Measurements from ENCODE around the gene ZNF710.

The ZNF710 gene

DNA sequence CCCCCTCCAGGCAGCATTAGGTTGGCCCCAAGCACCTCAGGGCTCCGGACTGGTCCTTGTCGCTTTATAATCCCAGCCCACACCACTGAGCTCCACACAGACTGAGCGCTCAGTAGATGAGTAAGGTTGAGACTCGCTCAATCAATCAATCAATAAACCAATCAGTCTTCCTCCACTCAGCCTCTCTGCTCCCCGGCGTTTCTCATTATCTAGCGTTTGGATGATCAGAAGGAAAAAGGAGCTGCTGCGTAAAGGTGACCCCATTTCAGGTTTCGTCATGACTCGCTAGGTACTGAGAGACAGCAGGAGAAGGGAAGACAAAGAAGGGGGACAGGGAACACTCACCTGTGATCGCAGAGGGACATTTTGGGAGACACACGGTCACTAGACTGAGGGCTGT, 41.2 kb downstream of the ZNF710 start:
- no peak for DNase-seq

DNA sequence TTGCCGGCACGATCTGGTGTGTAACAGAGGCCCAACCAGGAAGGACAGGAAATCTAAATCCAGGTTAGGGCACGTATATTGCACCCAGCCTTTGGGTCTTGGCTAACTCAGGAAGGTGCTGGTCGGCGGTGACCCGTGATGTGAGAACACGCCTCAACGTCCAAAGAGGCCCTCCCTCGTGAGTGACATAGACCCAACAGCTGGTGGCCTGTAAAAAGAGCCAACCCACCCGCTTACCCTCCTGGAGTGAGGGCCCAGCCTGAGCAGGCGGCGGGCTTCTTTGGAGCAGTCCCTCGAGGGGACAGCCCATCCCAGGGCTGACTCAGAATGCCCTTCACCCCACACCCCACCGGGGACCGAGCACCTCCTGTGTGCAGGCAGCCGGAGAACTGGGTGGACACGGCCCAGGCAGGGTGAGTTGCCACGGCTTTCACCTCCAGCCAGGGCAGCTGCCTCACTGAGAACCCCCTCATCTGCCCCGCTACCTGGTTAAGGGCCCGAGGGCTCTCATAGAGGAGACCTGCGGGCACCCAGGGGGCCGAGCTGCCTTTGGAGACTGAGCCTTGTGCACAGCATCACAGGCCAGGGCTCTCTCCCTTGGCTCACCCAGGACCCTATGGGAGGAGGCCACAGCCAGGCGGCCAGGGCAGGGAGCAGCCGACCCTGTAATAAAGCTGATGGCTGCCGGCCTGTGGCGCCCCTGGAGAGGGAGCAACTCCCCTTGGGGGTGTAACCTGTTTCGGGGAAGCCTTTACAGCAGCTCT, 41.8 kb downstream of the ZNF710 start:
- DNase-seq = no peak

- DNase-seq = no peak
Observed at GRCh38 chr15:90043530-90044010, 42.4 kb downstream of the ZNF710 start.

DNA sequence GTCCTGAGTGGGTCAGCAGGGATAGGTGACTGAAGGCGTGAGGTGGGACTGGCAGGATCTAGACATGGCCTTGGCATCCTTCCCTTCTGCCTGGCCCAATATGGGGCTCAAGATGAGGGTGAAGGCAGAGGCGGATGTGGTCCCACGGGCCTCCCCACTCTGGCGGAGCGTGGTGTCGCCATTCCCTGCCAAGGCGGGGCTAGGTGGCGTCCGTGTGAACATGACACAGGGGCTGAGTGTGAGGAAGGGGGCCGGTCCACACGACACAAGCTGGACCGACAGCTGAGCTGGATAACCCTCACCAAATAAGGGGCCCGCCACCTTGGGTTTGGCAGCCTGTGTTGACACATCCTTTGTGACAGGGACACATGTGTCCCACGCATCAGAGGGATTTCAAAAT, 43.1 kb downstream of the ZNF710 start:
- no peak for DNase-seq

DNA sequence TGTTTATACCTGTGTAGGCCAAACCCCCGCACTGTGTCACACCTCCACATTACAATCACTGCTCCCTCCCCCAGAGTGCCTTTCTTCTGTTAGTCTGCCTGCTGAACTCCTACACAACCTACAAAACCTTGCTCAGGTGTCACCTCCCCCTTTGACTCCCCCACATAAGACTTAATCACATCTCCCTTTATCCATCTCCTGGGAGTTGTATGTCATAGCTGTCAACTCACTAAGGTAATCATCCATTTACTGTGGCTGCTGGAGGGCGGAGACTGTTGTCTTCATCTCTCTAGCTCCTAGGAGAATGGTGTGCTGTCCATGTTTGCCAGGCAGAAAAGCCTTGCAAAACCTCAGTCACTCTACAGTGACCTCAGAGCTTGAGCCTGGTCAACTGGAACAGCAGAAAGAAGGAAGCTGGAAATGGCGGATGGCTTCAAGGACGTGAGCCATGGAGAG, 43.8 kb downstream of the ZNF710 start:
- no peak for DNase-seq

DNA sequence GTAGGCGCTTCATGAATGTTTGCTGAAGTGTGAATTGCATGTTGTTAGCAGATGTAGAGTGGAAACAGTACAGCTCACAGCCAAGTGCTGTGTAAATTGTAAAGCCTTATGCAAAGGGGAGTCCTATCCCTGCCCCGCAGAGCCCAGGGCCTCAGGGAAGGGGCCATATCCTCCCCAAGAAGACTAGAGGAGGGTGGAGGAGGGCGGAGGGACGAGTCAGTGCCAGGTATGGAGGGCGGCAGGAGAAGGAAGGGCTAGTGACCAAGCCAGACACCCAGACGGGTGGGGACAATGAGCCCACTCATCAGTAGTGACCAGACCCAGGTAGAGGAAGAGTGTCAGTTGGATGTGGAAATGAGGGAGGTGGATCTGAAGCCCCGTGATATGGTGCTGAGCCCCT, 45.2 kb downstream of the ZNF710 start:
- no peak for DNase-seq

DNA sequence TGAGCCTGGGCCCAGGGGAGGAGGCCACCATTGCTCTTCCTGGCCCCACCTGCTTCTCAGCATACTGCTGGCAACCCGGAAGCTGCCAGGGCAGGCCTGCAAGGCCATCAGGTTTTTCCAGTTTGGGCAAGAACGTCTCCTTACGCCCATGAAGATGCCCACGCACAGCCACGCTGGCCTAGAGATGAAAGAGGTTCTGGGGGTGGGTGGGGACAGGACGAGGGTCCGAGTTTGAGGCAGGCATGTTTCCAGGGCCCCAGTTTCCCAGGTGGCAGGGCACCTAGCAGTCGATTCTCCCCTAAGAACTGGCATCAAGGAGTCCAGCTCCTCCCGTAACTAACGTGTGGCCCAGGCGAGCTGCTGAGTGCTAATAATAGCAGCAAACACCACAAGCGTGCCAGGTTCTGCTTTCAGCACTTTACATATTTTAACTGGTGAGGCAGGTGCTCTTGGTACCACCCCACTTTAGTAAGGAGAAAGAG, 45.8 kb downstream of the ZNF710 start:
- DNase-seq = no peak

DNA sequence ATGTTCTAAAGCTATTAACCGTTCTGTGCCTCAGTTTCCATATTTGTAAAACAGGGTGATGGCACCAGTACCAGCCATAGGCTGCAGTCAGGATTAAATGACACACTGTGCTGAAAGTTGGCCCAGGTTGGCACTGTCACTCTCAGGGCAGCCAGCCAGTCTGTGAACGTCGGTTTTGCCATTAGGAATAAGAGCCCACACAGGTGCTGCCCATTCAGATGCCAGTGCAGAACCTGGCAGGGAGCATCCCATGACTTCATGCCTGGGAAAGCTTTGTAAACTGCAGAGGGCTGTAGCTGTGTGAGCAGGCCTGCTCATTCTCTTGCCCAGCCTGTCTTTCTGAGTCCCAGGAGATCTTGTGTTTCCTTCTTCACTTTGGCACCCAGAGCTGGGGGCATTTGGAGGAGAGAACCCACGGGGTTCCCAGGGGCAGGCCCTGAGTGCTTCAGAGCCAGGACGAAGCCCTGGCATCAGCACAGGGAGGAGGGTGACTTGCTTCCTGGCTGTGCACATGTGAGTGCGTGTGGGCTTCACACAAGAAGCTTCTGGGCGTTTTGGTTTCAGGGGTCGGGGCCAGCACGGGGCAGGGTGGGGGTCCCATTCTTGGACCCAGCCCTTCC, 46.9 kb downstream of the ZNF710 start:
- no peak for DNase-seq

GRCh38 chr15:90049030-90049429, 47.9 kb downstream of the ZNF710 start:
- DNase-seq = no peak

DNA sequence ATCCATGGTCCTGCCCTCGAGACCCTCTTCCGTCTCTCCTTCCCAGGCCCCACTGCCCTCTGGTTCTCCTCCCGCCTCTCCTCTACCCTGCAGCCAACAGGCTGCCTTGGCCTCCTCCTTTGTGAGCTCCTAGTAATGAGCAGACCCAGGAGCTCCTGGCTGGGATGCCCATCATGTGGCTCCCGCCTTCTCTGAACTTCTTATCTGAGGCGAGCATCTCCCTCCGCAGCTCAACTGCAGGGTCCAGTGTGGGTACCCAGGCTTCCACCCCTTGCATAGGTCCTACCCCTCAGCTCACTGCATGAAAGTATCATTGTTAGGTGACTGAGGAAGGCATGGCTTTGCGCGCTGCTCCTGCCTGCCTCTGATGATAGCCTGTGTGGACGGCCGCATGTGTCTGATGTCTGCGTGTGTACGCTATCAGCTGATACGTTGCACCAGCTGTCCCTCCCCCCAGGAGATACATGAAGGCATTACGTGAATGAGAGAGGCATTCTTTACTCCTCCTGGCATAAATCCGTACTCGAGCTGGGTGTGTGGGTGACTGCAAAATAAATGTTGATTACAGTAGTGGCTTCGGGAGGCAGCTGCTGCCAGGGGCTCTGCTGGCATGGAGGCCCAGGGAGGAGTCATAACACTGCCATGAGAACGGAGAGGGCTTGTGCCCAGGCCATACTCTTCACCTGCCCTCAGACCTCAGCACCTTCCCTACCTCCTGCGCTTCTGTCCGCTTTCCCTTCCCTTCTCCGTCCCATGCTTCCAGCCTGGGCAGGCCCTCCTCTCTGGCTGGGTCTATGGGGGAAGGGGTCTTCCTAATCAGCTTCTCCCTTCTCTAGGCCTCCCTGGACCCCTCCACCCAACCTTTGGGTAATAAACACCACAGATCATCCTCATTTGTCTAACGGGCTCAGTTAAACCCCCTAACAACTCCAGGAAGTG, 48.8 kb downstream of the ZNF710 start:
- DNase-seq = no peak

GRCh38 chr15:90051874-90052273, 50.8 kb downstream of the ZNF710 start:
- no peak for DNase-seq

GRCh38 chr15:90053685-90054466, 52.8 kb downstream of the ZNF710 start:
- no peak for DNase-seq

- no peak for DNase-seq
Observed at GRCh38 chr15:90054618-90055097, 53.5 kb downstream of the ZNF710 start.

DNA sequence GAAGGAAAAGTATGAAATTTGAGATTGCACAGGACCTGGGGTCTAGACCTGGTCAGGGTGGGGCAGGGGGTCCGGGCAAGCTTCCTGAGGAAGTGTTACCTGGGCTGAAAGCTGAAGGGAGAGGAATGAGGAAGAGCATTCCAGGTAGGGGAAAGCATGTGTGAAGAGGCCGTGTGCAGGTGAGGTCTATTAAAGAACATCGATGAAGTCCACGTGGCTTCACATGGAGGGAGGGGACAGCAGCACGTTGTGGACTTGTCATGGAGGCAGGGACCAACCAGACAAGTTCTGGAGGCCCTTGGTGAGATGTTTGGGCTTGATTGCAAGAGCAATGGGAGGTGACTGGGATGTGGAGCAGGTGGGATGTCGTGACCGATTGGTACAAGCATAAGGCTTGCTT, 54.1 kb downstream of the ZNF710 start:
- DNase-seq = no peak

DNA sequence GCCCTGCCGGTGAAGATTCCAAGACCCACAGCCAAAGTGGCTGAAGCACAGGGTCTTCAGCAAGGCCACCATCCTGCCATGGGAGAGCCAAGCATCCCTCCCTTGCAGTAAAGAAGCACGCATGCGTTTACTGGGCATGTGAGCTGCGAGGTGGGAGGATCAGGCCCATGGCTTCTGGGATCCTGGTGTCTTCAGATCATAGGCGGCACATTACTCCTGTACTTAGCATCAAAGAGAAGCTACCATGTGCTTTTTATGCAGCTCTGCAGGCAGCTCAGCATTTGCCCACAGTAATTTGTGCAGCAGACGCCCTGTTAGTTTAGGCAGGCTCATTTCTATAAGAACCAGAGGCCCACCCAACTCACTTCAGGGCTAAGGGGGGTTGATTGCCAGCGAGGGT, 55.4 kb downstream of the ZNF710 start:
- DNase-seq = no peak

DNA sequence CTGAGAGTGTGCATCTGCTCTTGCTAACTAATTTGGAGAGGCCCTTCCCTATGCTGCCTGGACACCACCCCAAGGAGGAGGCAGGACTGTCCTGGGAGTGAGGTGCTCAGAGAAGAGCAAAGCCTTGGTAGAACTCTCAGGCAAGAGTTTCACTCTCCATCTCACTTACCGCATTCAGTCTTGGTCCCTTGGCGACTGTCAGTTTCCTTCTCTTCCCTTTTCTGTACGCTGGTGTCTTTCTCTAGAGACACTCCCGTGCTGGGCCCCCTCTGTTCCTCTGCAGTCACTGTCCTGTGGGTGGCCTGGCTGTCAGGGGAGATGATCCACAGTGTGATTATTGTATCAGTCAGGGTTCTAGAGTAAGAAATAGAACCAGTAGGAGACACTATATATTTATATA, 57.2 kb downstream of the ZNF710 start:
- DNase-seq = no peak

DNA sequence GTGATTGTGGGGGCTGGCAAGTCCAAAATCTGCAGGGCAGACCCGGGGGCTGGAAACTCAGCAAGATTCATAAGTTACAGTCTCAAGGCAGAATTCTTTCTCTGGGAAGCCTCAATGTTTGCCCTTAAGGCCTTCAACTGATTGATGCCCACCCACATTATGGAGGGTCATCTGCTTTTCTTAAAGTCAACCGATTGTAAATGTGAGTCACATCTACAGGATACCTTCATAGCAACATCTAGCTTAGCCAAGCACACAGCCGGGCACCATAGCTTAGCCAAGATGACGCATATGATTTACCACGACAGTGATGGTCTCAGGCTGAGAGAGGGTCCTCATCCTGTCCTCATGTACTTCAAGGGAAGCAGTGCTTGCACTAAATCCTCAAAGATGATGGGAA, 57.7 kb downstream of the ZNF710 start:
- no peak for DNase-seq

- no peak for DNase-seq
Observed at GRCh38 chr15:90059208-90059985, 58.3 kb downstream of the ZNF710 start.

DNA sequence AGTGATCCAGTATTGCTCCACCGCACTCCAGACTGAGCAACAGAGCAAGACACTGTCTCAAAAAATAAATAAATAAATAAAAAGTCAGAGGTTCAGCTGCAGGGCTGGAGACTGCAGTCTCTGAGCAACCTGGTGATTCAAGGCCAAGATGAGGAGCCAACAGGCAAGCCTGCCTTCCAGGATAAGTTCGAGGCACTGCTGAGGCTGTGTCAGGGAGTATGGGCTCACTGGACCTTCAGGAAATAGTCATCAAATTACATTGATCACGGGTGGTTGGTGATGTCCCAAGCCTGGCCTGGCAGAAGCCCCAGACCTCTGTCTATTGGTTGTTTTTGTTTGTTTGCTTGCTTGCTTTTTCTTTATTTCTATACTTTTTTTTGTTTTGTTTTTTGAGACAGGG, 59.7 kb downstream of the ZNF710 start:
- DNase-seq = no peak

- DNase-seq = no peak
Observed at GRCh38 chr15:90062023-90062442, 60.9 kb downstream of the ZNF710 start.

DNA sequence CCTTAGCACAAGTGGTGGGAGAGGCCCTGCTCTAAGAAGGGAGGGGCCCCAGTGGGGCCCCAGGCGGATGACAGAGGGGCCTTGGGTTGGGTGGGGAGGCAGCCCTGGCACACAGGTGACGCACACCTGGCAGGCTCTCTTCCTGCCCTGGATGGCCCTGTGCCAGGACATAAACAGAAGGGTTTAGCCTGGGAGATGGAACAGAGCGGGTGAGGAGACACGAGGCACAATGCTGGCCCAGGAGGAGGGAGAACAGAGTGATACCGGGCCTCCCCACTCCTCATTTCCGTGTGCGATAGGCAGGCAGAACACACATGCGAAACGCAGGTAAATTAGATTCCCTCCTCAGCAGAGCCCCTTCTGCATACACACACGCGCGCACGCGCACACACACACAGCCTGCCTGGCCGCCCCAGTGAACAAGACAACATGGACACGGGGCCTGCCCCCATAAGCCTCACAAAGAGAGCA, 61.4 kb downstream of the ZNF710 start:
- peak; percentile 83 for DNase-seq
